Measurements from ENCODE around the gene APOBEC2.

DNA sequence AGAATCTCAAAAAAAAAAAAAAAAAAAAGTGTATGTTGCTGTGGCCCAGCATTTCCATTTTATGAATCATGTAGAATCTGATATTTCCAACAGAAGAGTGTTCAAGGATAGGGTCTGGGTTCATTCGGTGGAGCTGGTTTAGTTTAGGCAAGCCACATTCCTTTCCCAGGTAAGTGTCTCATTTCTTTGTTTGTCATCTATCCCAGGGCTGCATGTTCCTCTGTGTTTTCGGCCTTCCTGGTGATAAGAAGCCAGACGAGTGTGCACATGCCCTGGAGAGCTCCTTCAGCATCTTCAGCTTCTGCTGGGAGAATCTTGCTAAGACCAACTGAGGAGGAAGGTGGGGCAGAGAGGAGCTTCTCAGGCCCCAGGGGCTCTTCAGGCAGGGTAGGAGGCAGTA, 58.0 kb downstream of the APOBEC2 start:
- TF ChIP-seq, protein P1, sequence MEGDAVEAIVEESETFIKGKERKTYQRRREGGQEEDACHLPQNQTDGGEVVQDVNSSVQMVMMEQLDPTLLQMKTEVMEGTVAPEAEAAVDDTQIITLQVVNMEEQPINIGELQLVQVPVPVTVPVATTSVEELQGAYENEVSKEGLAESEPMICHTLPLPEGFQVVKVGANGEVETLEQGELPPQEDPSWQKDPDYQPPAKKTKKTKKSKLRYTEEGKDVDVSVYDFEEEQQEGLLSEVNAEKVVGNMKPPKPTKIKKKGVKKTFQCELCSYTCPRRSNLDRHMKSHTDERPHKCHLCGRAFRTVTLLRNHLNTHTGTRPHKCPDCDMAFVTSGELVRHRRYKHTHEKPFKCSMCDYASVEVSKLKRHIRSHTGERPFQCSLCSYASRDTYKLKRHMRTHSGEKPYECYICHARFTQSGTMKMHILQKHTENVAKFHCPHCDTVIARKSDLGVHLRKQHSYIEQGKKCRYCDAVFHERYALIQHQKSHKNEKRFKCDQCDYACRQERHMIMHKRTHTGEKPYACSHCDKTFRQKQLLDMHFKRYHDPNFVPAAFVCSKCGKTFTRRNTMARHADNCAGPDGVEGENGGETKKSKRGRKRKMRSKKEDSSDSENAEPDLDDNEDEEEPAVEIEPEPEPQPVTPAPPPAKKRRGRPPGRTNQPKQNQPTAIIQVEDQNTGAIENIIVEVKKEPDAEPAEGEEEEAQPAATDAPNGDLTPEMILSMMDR (IDR thresholded peaks at IDR 0.05) = no peak
- no peak for TF ChIP-seq EZH2 (IDR thresholded peaks at IDR 0.05; ENCODE audit: borderline replicate concordance, insufficient read depth, low read depth, low read length, poor library complexity, severe bottlenecking)
